Epidermal melanocyte (primary cell): ENCODE results near the gene EXD2.
"Not testable (repeated sequence)": the region's sequence is repeated elsewhere in the genome, so short reads cannot be mapped to it uniquely, and the experiment has no call there.

Experiments used
- DNase-seq: peaks from one replicate; pipeline ENCODE4 v3.0.0; 2011; ENCODE audit warnings: low spot score; ENCODE audit not compliant: insufficient read length

Gene EXD2

GRCh38 chr14:69199786-69200185 lies 8.5 kb downstream of the EXD2 start:
- DNase-seq: no peak

- DNase-seq: no peak
Observed at GRCh38 chr14:69204753-69205152, 13.5 kb downstream of the EXD2 start.

DNA sequence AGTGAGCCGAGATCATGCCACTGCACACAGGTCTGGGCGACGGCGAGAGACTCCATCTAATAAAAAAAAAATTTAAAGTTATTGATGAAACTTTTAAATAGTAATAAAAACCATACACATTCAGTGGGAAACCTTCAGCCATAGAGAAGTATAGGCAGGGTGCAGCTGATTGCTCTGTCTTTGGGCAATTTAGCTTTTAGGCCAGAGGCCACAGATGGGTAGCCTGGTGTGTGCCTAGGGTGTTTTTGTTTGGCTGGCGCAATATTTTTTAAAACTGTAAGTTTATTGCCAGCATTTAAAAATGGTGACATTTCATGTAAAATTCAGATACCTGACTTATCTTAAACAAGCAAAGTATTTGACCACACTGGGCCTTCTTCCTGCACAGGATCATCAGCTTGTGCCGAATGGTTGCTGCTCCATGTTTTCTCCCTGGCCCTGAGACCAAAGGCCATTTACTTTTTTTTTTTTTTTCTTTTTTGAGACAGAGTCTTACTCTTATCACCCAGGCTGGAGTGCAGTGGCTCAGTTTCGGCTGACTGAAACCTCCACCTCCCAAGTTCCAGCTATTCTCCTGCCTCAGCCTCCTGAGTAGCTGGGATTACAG lies 16.2 kb downstream of the EXD2 start:
- DNase-seq: no peak

- DNase-seq: no peak
Observed at GRCh38 chr14:69208666-69209065, 17.4 kb downstream of the EXD2 start.

- DNase-seq: no peak
Observed at GRCh38 chr14:69214393-69214792, 23.1 kb downstream of the EXD2 start.

- not testable (repeated sequence) for DNase-seq
Observed at GRCh38 chr14:69217663-69218062, 26.4 kb downstream of the EXD2 start.

- DNase-seq: no peak
Observed at GRCh38 chr14:69224946-69225345, 33.6 kb downstream of the EXD2 start.

DNA sequence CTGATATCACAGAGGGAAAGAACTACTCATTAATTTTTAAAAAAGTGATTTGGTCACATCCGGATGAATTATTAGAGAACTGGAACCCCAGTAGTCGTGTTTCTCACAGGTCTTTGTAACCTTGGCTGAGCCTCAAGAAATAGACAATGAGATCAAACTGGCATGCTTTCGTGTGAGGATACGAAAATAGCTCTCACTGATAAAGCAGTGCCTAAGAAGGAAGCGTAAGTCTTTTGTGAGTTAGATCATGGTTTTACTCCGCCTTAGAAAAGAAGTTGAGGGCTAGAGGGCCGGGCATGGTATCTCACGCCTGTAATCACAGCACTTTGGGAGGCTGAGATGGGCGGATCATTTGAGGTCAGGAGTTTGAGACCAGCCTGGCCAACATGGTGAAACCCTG lies 34.9 kb downstream of the EXD2 start:
- no peak for DNase-seq

DNA sequence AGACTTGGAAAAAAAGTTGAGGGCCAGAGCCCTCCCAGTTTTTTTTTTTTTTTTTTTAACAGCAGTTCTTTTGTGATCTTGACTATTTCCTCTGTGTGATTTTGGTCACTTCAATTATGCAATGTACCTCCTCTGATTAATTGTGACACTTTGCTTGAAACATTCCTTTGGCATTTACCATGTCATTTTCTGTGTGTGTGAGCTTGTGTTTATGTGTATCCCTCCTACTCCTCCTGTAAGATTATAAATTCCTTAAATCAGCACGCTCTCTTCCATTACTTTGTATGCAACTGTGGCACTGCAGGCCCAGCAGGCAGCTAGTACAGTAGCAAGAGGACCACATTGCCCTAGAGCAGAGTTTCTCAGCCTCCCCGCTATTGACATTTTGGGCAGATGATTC lies 35.4 kb downstream of the EXD2 start:
- no peak for DNase-seq

DNA sequence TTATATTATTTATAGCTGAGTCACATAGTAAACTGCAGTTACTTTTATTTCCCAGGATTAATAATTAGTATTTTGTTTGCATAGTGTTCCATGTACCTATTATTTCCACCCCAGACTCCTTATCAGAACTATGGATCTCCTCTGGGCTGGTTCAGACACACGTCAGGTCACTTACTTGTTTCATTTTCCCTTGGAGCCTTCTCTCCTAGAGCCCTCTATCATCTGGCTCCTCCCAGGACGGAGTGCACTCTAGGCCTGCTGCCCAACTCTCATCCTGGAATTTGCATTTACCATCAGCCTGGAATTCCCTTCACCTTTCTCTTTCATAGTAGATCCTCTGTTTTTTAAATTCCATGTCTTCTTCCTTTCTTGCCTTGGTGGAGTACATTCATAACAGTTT lies 40.2 kb downstream of the EXD2 start:
- DNase-seq: no peak

- no peak for DNase-seq
Observed at GRCh38 chr14:69232388-69232787, 41.1 kb downstream of the EXD2 start.

- no peak for DNase-seq
Observed at GRCh38 chr14:69234106-69234505, 42.8 kb downstream of the EXD2 start.

GRCh38 chr14:69235708-69236107 lies 44.4 kb downstream of the EXD2 start:
- DNase-seq: no peak

GRCh38 chr14:69237142-69237541 lies 45.8 kb downstream of the EXD2 start:
- no peak for DNase-seq

DNA sequence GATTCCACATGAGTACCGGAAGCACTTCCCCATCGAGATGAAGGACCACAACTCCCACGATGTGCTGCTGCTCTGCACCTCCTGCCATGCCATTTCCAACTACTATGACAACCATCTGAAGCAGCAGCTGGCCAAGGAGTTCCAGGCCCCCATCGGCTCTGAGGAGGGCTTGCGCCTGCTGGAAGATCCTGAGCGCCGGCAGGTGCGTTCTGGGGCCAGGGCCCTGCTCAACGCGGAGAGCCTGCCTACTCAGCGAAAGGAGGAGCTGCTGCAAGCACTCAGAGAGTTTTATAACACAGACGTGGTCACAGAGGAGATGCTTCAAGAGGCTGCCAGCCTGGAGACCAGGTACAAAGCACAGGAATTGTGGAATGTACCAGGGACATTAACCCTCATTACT lies 46.3 kb downstream of the EXD2 start:
- DNase-seq: no peak

GRCh38 chr14:69238883-69239282 lies 47.6 kb downstream of the EXD2 start:
- no peak for DNase-seq

DNA sequence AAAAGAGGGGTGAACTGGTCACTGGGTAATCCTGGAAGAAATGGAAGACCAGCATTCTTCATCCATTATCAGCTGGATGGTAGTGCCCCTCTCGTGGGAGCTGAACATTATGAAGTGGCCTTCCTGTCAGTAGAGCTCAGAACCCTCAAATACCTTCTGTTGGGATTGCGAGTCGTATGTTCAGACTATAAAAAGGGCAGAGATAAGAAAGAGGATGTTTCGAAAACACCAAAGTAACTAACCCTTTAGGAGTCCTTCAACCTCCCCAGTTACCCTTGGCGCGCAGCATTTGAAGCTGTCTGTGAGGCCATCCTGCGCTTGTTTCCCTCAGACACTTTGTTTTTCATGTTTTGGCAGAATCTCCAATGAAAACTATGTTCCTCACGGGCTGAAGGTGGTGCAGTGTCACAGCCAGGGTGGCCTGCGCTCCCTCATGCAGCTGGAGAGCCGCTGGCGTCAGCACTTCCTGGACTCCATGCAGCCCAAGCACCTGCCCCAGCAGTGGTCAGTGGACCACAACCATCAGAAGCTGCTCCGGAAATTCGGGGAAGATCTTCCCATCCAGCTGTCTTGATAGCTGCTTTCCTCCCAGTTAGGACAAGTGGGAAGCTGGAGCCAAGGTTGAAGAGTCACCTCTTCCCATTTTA lies 49.4 kb downstream of the EXD2 start:
- no peak for DNase-seq

DNA sequence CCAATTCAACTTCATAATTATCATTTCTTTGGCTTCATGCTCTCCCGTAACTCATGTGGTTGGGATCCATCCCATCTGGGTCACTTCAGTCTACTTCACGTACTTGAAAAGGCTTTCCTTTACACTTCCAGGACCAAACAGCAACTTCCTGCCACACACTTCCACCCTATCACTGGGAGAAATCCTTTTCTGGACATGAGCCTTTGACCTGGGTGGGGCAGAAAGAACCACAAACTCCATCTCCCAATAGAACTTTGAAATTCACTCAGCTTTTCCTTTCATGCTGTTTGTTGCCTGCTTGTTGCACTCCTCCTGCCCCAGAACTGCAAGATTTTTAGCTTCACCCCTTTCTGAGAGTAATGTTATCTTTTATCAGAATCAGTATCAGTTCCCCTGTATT lies 50.3 kb downstream of the EXD2 start:
- DNase-seq: no peak

- DNase-seq: peak; percentile 79
Observed at GRCh38 chr14:69242311-69243224, 51.3 kb downstream of the EXD2 start.

DNA sequence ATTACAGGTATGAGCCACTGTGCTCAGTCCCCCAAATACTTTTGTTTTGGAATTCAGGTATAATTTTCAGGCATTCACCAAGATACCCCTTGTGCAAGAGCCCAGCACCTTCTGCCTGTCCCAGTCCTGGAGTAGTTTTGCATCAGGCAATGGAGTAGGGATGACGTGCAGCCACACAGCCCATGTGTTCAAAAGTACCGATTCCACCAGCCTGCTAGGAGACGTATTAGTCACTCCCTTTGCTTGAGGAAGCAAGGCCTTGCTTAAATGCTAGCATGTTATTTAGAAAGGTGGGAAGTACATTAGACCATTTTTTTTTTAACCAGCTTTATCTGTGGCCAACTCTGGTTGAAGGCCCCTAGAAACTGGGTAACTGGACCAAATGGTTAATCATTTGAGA lies 53.6 kb downstream of the EXD2 start:
- DNase-seq: no peak

DNA sequence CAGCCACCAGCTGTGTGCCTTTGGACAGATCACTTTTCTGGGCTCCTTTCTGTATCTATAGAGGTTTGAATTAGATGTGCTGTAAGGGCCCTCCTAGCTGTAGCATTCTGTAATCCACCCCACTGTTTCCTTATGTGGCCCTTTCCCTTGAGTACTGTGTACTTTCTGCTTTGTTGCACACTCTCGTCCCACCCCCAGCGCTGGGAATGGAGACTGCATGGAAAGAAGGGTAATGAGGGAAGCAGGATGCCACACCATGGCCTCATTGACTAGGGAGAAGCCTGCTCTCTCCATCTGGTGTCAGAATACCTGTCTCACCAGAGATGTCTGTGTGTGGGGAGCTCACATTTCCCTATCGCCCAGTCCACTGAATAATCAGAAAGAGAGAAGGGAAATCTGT lies 55.0 kb downstream of the EXD2 start:
- DNase-seq: no peak

GRCh38 chr14:69247676-69248440 lies 56.6 kb downstream of the EXD2 start:
- no peak for DNase-seq
